Measurements from ENCODE around the gene ANKRD55. TPM values are rescaled to one million over a fixed set of nuclear protein-coding genes. Genes with fewer than 3 reads are reported as not detected.

Gene ANKRD55
- total RNA-seq, 1 donor from 2014 or later, result not detected

DNA sequence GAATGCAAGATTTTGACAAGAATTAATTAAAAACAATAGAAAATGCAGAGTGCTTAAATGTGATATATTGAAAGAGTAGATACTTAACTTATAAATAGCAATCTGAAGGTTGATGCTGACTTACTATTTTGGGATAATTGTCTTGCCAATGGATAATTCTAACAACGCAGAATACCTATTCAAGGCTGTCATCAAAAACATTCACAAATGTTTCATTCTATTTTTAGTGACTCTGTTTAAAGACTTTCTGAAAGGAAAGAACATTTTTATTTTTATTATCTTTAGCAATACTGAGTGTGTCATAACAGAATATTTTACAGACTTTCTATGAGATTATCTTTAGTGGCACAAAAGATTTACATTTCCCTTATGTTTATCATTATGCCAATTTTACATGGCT, 38.1 kb downstream of the ANKRD55 start:
- TF ChIP-seq, protein P1, sequence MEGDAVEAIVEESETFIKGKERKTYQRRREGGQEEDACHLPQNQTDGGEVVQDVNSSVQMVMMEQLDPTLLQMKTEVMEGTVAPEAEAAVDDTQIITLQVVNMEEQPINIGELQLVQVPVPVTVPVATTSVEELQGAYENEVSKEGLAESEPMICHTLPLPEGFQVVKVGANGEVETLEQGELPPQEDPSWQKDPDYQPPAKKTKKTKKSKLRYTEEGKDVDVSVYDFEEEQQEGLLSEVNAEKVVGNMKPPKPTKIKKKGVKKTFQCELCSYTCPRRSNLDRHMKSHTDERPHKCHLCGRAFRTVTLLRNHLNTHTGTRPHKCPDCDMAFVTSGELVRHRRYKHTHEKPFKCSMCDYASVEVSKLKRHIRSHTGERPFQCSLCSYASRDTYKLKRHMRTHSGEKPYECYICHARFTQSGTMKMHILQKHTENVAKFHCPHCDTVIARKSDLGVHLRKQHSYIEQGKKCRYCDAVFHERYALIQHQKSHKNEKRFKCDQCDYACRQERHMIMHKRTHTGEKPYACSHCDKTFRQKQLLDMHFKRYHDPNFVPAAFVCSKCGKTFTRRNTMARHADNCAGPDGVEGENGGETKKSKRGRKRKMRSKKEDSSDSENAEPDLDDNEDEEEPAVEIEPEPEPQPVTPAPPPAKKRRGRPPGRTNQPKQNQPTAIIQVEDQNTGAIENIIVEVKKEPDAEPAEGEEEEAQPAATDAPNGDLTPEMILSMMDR (IDR thresholded peaks at IDR 0.05), result no peak
- Mint-ChIP-seq H3K9me3 (ENCODE audit: low read depth) (no peaks in the 10 kb centered on the region), H3K27ac (ENCODE audit: unreplicated experiment) (peak overlapping the region; percentile 72), H3K36me3 (ENCODE audit: low read depth) (no peaks in the 10 kb centered on the region), H3K27me3 (ENCODE audit: low read depth) (no peaks in the 10 kb centered on the region), H3K4me3 (ENCODE audit: unreplicated experiment) (no peak overlapping the region), H3K4me1 (ENCODE audit: low read depth) (peaks cover 20% of the 10 kb centered on the region)
- DNase-seq (ENCODE audit: low spot score), result no peak

DNA sequence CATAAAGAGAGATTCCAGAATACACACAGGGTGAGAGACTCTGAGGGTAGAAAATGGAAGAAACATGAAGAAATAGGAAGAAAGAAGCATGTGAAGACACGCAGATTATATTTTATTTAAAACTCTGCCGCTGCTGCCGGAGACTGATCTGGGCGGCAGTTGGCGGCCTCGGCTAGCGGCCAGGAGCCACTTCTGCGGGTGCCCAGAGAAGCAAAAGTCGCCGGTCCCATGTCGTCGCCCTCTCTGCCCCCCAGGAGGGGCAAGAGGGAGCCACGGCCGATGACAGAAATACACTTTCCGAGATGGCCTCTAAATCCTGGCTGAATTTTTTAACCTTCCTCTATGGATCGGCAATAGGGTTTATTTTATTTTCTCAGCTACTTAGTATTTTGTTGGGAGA, 40.9 kb downstream of the ANKRD55 start:
- H3K36me3 Mint-ChIP-seq (ENCODE audit: low read depth), result no peaks in the 10 kb centered on the region
- TF ChIP-seq, protein P1 (IDR thresholded peaks at IDR 0.05), result no peak
- H3K27me3 Mint-ChIP-seq (ENCODE audit: low read depth), result no peaks in the 10 kb centered on the region
- H3K4me1 Mint-ChIP-seq (ENCODE audit: low read depth), result peaks cover 20% of the 10 kb centered on the region
- DNase-seq (ENCODE audit: low spot score), result no peak
- no peak overlapping the region for H3K4me3 Mint-ChIP-seq (ENCODE audit: unreplicated experiment)
- H3K9me3 Mint-ChIP-seq (ENCODE audit: low read depth), result no peaks in the 10 kb centered on the region
- no peak overlapping the region for H3K27ac Mint-ChIP-seq (ENCODE audit: unreplicated experiment)

DNA sequence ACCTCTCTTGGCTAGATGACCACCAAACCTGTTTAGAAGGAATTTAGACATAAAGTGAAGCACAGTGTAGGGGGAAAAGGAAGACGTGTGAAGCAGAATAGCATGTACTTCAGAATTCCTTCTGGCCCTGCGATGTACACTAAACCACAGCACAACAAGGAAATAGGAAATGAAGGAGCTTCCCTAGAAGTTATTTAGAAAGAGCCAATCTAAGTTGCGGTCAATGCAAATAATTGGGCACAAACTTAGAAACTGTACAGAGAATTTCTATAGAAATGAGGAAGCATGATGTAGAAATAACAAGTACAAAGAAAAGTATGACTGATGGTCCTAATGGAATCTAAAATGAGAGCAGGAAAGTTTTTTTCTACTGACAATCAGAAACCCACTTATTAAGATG, 41.5 kb downstream of the ANKRD55 start:
- no peaks in the 10 kb centered on the region for H3K27me3 Mint-ChIP-seq (ENCODE audit: low read depth)
- H3K4me3 Mint-ChIP-seq (ENCODE audit: unreplicated experiment), result no peak overlapping the region
- peaks cover 20% of the 10 kb centered on the region for H3K4me1 Mint-ChIP-seq (ENCODE audit: low read depth)
- H3K9me3 Mint-ChIP-seq (ENCODE audit: low read depth), result no peaks in the 10 kb centered on the region
- H3K27ac Mint-ChIP-seq (ENCODE audit: unreplicated experiment), result no peak overlapping the region
- no peaks in the 10 kb centered on the region for H3K36me3 Mint-ChIP-seq (ENCODE audit: low read depth)
- DNase-seq (ENCODE audit: low spot score), result no peak
- TF ChIP-seq, protein P1 (IDR thresholded peaks at IDR 0.05), result no peak

DNA sequence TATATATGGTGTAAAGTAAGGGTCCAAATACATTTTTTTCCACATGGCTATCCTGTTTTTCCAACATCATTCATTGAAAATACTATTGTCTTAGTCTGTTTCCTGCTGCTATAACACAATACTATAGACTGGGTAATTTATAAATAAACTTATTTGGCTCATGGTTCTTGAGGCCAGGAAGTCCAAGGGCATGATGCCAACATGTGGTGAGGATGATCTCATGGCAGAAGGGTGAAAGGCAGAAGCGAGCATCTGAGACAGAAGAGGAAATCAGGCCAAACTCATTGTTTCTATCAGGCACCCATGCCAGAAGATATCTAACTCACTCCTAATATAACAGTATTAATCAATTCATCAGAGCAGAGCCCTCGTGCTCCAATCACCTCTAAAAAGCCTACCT, 42.6 kb downstream of the ANKRD55 start:
- DNase-seq (ENCODE audit: low spot score), result no peak

DNA sequence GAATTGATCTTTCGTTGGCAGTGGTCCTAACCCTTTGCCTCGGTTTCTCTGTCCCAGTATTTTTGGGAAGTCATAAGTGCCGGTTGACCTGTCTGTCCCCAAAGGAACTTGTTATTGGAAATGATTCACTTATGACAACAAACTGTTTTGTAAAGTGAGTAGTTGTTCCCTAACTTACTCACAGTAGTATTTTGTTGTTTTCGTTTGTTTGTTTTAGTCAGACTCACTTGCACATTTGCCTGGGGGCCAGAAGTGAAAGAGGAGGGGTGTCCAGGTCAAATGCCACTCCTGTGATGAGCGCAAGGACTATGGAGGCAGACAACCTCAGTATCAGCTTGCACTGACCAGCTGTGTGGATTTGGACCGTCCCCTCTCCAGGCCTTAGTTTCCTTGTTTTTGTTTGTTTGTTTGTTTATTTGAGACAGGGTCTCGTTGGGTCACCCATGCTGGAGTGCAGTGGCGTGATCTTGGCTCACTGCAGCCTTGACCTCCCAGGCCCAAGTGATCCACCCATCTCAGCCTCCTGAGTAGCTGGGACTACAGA, 47.3 kb downstream of the ANKRD55 start:
- Mint-ChIP-seq H3K27ac (ENCODE audit: unreplicated experiment) (no peak overlapping the region), H3K27me3 (ENCODE audit: low read depth) (no peaks in the 10 kb centered on the region), H3K4me3 (ENCODE audit: unreplicated experiment) (no peak overlapping the region), H3K4me1 (ENCODE audit: low read depth) (peaks cover 10% of the 10 kb centered on the region), H3K9me3 (ENCODE audit: low read depth) (no peaks in the 10 kb centered on the region), H3K36me3 (ENCODE audit: low read depth) (no peaks in the 10 kb centered on the region)
- TF ChIP-seq, protein P1 (IDR thresholded peaks at IDR 0.05), result no peak
- no peak for DNase-seq (ENCODE audit: low spot score)

More for the DNA sequence above, 42.6 kb downstream of the ANKRD55 start:
- Mint-ChIP-seq H3K27me3 (ENCODE audit: low read depth) (no peaks in the 10 kb centered on the region), H3K27ac (ENCODE audit: unreplicated experiment) (no peak overlapping the region), H3K4me1 (ENCODE audit: low read depth) (peaks cover 12% of the 10 kb centered on the region), H3K4me3 (ENCODE audit: unreplicated experiment) (no peak overlapping the region), H3K9me3 (ENCODE audit: low read depth) (no peaks in the 10 kb centered on the region), H3K36me3 (ENCODE audit: low read depth) (no peaks in the 10 kb centered on the region)
- TF ChIP-seq, protein P1 (IDR thresholded peaks at IDR 0.05), result no peak
